ENCODE measurements around the gene C2CD4A.
A peak's percentile ranks its signal among the peaks of the same experiment; 100 is the strongest.

Gene C2CD4A

DNA sequence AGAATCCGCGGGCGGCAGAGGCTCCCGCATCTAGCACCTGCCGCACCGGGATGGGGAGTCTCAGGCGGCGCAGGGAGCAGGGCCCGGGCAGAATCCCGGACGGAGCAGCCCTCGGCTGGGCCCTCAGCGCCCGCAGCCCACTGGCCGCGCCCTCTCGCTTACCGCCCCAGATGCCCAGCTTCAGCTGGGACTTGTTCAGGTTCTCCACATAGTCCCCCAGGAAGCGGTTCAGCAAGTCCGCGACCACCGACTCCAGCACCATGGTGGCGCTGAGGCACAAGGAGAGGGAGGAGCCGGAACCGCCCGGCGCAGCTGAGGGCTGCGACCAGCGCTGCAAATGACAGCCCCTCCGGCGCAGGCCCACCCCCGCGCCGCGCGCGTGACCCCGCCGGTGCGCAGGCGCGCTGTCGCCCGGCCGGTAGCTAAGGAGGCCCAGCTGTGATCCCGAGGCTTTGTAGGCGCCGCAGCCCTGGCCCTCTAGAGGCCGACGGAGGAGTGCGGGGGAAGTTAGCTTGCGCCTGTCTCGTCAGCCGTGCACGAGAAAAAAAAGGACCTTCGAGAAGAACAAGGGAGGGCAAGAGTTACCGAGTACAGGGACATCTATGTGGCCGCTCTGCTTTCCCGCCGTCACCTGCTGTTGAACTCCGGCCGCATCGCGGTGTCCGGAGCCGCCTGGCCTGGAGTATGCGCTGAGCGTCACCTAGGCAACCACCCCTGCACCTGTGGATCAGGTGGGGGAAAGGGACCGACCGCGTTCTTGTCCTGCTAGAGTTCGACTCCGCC, 6.5 kb upstream of the C2CD4A start, which contains the start of gene VPS13C:
VPS13C (minus strand) TSS at position 335 of the 783 bp plus-strand sequence; CDS start at position 262, 73 bp downstream.
- DNase-seq = peak; percentile 95

- DNase-seq = no peak
Measured at GRCh38 chr15:62060896-62061280, 5.9 kb upstream of the C2CD4A start.

DNA sequence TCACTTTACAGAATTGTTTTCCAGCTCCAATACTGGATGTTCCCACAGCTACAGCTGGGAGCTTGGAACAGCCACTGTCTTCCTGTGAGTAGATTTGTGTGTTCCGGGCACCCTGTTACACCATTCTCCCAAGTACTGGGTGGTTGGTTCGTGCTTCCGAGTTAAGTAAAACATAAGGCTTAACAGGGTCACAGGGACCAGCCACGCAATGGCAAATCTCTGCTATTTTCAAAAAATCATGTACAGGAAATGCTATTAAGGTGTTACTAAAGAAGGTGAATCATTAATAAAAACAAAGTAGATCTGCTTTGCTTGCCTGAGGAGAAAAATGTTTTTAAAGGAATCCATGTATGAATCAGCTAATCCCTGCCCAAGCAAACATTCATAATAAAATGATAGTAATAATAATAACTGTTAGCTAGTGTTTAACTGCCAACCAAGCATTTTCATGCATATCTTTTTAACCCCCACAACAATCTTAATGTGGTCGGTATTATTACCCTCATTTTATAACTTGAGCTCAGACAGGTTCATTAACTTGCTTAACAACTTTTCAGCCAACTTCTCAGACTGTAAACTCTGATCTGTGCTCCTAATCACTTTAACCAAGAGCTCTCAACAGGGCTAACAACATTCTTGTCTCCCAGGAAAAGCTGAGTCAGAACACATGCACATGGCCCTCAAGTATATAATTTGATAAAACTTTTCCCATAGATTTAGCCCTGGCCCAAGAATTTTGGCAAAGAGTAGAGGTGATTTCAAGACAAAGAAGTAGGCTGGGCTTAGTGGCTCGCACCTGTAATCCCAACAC, 2.7 kb upstream of the C2CD4A start:
- no peak for DNase-seq

GRCh38 chr15:62067448-62068044, 769 bp downstream of the C2CD4A start:
- DNase-seq = no peak

- DNase-seq = peak; percentile 37
Measured at GRCh38 chr15:62068071-62068809, 1.5 kb downstream of the C2CD4A start.

DNA sequence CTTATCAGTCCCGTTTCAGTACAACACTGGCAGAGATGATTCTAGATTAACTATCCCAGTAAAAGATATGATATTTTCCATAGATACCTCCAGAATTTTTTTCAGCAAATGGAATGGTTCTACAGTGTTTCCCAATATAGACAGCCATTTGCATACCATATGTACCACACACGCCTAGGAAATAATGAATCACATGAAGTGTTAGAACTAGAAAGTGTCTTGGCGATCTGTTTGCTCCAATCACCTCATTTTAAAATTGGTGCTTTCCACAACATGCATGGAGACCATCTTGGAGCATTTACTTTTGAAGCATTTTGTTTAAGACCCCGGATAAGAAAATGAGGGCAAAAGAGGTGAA, 2.0 kb downstream of the C2CD4A start:
- DNase-seq = no peak

GRCh38 chr15:62069551-62069950, 2.8 kb downstream of the C2CD4A start:
- DNase-seq = no peak

DNA sequence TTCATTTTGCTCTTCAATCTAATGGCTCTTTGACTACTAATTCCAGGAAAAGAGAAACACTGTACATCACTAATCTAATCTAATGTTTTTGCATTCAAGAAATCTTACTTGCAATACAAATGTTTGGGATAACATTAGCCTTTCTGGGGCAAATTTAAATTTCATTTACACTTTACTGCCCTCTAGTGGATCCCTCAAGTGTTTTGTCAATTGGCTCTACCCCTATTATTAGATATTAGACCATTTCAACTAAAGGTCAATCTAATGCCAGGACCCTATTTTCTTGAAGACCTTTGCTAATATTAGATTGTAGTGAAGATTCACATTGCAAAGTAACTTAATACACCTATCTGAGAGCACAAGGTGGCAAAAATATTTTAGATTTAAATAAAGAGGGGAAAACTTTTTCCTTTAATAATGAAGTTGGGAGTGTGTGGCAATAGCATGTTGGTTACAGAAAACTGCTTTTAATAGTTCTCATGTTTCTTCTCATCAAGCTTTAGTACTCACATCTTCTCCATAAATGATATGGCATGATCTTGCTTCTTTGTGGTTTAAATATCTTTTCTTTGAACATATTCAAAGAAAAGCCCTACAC, 5.0 kb downstream of the C2CD4A start:
- no peak for DNase-seq

- no peak for DNase-seq
Measured at GRCh38 chr15:62075595-62076277, 9.0 kb downstream of the C2CD4A start.

DNA sequence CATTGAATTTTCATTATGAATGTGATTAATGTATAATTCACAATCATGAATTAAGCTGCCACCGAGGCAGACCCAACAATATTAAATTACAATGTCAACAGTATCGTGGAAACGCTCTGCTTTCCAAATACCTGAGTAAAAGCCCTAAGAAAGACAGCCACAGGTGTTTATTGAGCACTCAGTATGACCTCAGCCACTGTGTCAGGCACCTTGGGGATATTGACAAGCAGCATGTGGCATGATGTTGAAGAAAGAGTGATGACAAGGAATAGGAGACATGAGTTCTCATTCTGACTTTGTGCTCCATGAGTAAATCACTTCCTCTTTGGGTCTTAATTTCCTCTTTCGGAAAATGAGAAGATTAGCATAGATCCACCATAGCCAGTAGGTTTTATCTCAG, 12.8 kb downstream of the C2CD4A start:
- DNase-seq = no peak

- no peak for DNase-seq
Measured at GRCh38 chr15:62083194-62084154, 16.7 kb downstream of the C2CD4A start.

GRCh38 chr15:62085740-62086139, 19.0 kb downstream of the C2CD4A start:
- DNase-seq = no peak

- DNase-seq = no peak
Measured at GRCh38 chr15:62087671-62088352, 21.0 kb downstream of the C2CD4A start.

DNA sequence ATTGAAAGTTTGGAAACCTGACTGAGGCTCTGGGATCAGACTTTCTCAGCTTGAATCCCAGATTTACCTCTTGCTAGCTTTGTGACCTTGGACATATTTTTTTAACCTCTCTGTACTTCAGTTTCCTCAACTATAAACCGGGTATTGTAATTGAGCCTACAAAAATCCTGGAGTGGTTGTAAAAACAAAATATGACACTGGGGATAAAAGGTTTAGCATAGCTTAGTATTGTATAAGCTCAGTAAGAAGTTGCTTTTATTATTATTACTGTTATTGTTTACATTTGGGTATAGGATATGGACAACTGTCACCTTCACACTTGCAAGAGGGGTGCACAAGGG, 21.5 kb downstream of the C2CD4A start:
- no peak for DNase-seq

- DNase-seq = no peak
Measured at GRCh38 chr15:62089616-62090015, 22.8 kb downstream of the C2CD4A start.

DNA sequence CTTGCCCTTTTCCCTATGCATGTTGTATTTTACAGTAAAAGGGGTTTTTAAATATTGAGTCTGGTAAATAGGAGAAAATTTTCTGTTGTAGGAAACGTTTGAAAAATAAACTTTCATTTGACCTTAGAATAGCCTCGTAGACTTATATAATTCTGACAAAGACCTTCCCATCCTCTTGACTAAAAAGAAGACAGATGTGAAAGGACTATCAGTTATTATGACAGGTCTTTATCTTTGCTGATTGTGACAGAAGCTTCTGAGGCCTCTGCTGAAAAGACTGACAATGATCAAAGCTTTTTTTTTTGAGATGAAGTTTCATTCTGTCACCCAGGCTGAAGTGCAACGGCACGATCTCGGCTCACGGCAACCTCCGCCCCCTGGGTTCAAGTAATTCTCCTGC, 24.2 kb downstream of the C2CD4A start:
- no peak for DNase-seq

DNA sequence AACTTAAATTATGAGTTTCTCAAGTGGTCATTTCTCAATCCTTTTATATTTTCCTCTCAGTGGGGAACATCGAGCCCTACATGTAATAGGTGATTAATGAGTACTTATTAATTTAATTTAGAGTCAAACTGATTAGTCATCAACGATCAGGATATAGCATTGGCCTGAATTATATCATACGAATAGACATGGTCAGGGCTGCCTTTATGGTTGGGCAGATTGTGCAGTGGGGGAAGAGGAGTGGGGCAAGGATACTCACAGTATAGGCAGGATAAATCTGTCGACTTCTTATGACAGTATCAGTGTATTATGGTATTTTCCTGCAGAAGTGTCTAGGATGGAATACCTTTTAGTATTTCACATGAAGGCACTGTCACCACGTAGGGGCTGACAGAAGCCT, 27.0 kb downstream of the C2CD4A start:
- DNase-seq = no peak

- no peak for DNase-seq
Measured at GRCh38 chr15:62094388-62094787, 27.6 kb downstream of the C2CD4A start.

- DNase-seq = no peak
Measured at GRCh38 chr15:62099094-62099601, 32.4 kb downstream of the C2CD4A start.

DNA sequence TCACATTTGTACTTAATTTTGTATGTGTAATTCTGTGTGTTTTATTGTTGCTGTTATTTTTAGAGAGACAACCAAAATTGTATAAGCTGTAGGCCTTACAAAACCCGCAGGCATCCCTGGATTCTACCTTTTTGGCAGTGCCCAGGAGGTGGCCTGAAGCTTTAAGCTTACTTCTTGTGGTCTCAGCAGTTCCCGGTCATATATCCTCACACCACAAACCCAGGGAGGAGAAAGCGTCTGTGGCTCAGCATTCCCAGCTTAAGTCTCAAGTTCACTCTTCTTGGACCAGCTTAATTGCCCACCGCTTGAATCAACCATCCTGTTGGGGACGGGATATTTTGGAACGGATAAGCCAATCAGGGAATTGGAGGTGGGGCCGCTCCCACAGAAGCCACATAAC, 36.7 kb downstream of the C2CD4A start:
- no peak for DNase-seq
